H1 (cell line): ENCODE results near the gene SH2B2. TPM values are rescaled to one million over a fixed set of nuclear protein-coding genes. Genes with fewer than 3 reads are reported as not detected.
A peak's percentile ranks its signal among the peaks of the same experiment; 100 is the strongest.

ENCODE experiments used
- CTCF ChIA-PET: fragments of 300-600 bp; sonication (Branson Sonifier 250); formaldehyde crosslinking; loops from one replicate; lab custom pipeline; 2021; ENCODE audit not compliant: partially characterized antibody; lab: Charles Lee
- POLR2A ChIA-PET: fragments of 300-600 bp; sonication (Branson Sonifier 250); formaldehyde crosslinking; loops from one replicate; lab custom pipeline; 2021; ENCODE audit warnings: inconsistent platforms; ENCODE audit not compliant: partially characterized antibody; lab: Charles Lee
- DNase-seq, 2 experiments: peaks; one replicate each; pipeline versions ENCODE4 v3.0.0 to v3.0.0-alpha.2; 2010 to 2022; ENCODE audit warnings: low spot score in 2 of 2, low read depth in 1 of 2, mixed read lengths in 1 of 2
- FAIRE-seq: peaks from 2 replicates; lab custom pipeline; 2011; peaks lifted over from hg19 to GRCh38; lab: Jason Lieb, UNC
- H2AFZ ChIP-seq: 2 replicates; pipeline ENCODE4 v1.8.1; 2012; ENCODE audit warnings: low read length, inconsistent platforms
- H2AK5ac ChIP-seq: 2 replicates; pipeline ENCODE4 v1.6.1; 2013; ENCODE audit warnings: low read depth, low read length
- H2BK120ac ChIP-seq: replicated peaks from 2 replicates; pipeline ENCODE3; 2013; ENCODE audit warnings: low read depth, low read length, inconsistent platforms
- H2BK12ac ChIP-seq: 2 replicates; pipeline ENCODE4 v1.6.1; 2013; ENCODE audit warnings: low read depth, low read length
- H2BK15ac ChIP-seq: 2 replicates; pipeline ENCODE4 v1.6.1; 2013; ENCODE audit warnings: low read length
- H2BK20ac ChIP-seq: 2 replicates; pipeline ENCODE4 v1.6.1; 2013; ENCODE audit warnings: low read length
- H2BK5ac ChIP-seq: 2 replicates; pipeline ENCODE4 v1.6.1; 2013; ENCODE audit warnings: low read depth, low read length
- H3K14ac ChIP-seq: 2 replicates; pipeline ENCODE4 v1.6.1; 2013; ENCODE audit warnings: inconsistent platforms; ENCODE audit not compliant: insufficient read length
- H3K18ac ChIP-seq: 2 replicates; pipeline ENCODE4 v1.6.1; 2013; ENCODE audit warnings: low read length; ENCODE audit errors: extremely low read depth
- H3K23ac ChIP-seq: 2 replicates; pipeline ENCODE4 v1.6.1; 2013; ENCODE audit warnings: inconsistent platforms; ENCODE audit not compliant: insufficient read length
- H3K23me2 ChIP-seq: 2 replicates; pipeline ENCODE4 v1.6.1; 2013; ENCODE audit warnings: low read depth, low read length
- H3K27ac ChIP-seq: 2 replicates; pipeline ENCODE4 v1.6.1; 2011; ENCODE audit warnings: low read depth, low read length, inconsistent platforms
- H3K27me3 ChIP-seq, 4 experiments: replicated peaks in 1 of 4; 1 replicate in 1 of 4; 2 replicates in 3 of 4; pipeline versions ENCODE4 v1.6.1 to v1.8.1; 2011 to 2013; ENCODE audit warnings: low read length in 3 of 4, mild to moderate bottlenecking in 3 of 4, inconsistent platforms in 2 of 4, mixed read lengths in 2 of 4, moderate library complexity in 1 of 4; ENCODE audit not compliant: control insufficient read depth in 3 of 4, insufficient read depth in 3 of 4; ENCODE audit errors: extremely low read depth in 1 of 4
- H3K36me3 ChIP-seq, 4 experiments: 2 replicates each; pipeline versions ENCODE4 v1.6.1 to v1.8.1; 2011 to 2013; ENCODE audit warnings: mild to moderate bottlenecking in 4 of 4, low read length in 3 of 4, moderate library complexity in 2 of 4, control low read depth in 1 of 4, inconsistent platforms in 1 of 4; ENCODE audit not compliant: insufficient read depth in 4 of 4, control insufficient read depth in 2 of 4
- H3K4ac ChIP-seq: replicated peaks from 2 replicates; pipeline ENCODE3; 2013; ENCODE audit warnings: low read length, low read depth, mixed read lengths, inconsistent platforms; ENCODE audit not compliant: insufficient read length
- H3K4me1 ChIP-seq, 4 experiments: replicated peaks in 1 of 4; 1 replicate in 1 of 4; 2 replicates in 3 of 4; pipeline versions ENCODE4 v1.6.1 to v1.8.1; 2011 to 2013; ENCODE audit warnings: low read length in 3 of 4, inconsistent platforms in 2 of 4, mixed read lengths in 1 of 4; ENCODE audit not compliant: insufficient read depth in 4 of 4, control insufficient read depth in 3 of 4
- H3K4me2 ChIP-seq, 2 experiments: 2 replicates each; pipeline versions ENCODE4 v1.6.1 to v1.8.1; 2011 to 2013; ENCODE audit warnings: low read depth in 2 of 2, low read length in 2 of 2, control low read depth in 1 of 2, inconsistent platforms in 1 of 2, mild to moderate bottlenecking in 1 of 2; ENCODE audit not compliant: insufficient read depth in 1 of 2
- H3K4me3 ChIP-seq, 4 experiments: fragments of 200-600, 300-600 bp in 1 of 4; sonication (generic), shearing (Covaris generic), sonication (Bioruptor Twin) in 1 of 4; 2 replicates each; pipeline versions ENCODE4 v1.5.1 to v1.8.1; 2011 to 2016; ENCODE audit warnings: low read length in 4 of 4, low read depth in 3 of 4, control low read depth in 2 of 4, inconsistent platforms in 2 of 4, mild to moderate bottlenecking in 2 of 4, mixed read lengths in 1 of 4, moderate library complexity in 1 of 4; ENCODE audit not compliant: insufficient read depth in 2 of 4; ENCODE audit errors: extremely low read depth in 1 of 4
- H3K56ac ChIP-seq: replicated peaks from 2 replicates; pipeline ENCODE3; 2013; ENCODE audit warnings: low read depth, mild to moderate bottlenecking, mixed read lengths, low read length, inconsistent platforms; ENCODE audit not compliant: insufficient read length
- H3K79me1 ChIP-seq: 2 replicates; pipeline ENCODE4 v1.6.1; 2013; ENCODE audit warnings: low read depth, low read length, control low read depth
- H3K79me2 ChIP-seq, 2 experiments: 2 replicates each; pipeline versions ENCODE4 v1.6.1 to v1.8.1; 2012 to 2013; ENCODE audit warnings: low read length in 2 of 2, mild to moderate bottlenecking in 2 of 2, inconsistent platforms in 1 of 2; ENCODE audit not compliant: insufficient read depth in 2 of 2, control insufficient read depth in 1 of 2
- H3K9ac ChIP-seq, 4 experiments: replicated peaks in 1 of 4; 1 replicate in 1 of 4; 2 replicates in 3 of 4; pipeline versions ENCODE4 v1.6.1 to v1.8.1; 2011 to 2013; ENCODE audit warnings: low read depth in 3 of 4, low read length in 3 of 4, control low read depth in 2 of 4, mild to moderate bottlenecking in 2 of 4, moderate library complexity in 2 of 4, inconsistent platforms in 1 of 4; ENCODE audit errors: extremely low read depth in 1 of 4
- H3K9me3 ChIP-seq, 2 experiments: 2 replicates each; pipeline versions ENCODE4 v1.6.1 to v1.8.1; 2012 to 2013; ENCODE audit warnings: mild to moderate bottlenecking in 2 of 2, moderate library complexity in 2 of 2, control low read depth in 1 of 2, inconsistent platforms in 1 of 2, low read depth in 1 of 2, low read length in 1 of 2, mixed read lengths in 1 of 2; ENCODE audit not compliant: insufficient read depth in 2 of 2
- H4K20me1 ChIP-seq, 2 experiments: replicated peaks in 1 of 2; 2 replicates each; pipeline versions ENCODE3 to v1.8.1; 2011 to 2013; ENCODE audit warnings: inconsistent platforms in 2 of 2, low read length in 2 of 2, mild to moderate bottlenecking in 1 of 2; ENCODE audit not compliant: insufficient read depth in 2 of 2, control insufficient read depth in 1 of 2
- H4K5ac ChIP-seq: 2 replicates; pipeline ENCODE4 v1.6.1; 2013; ENCODE audit warnings: low read length, low read depth, mixed read lengths, inconsistent platforms; ENCODE audit not compliant: insufficient read length
- H4K8ac ChIP-seq: 2 replicates; pipeline ENCODE4 v1.8.0; 2013; ENCODE audit warnings: mild to moderate bottlenecking, moderate library complexity, low read length, inconsistent platforms; ENCODE audit not compliant: insufficient read depth; ENCODE audit errors: extremely low read depth
- H4K91ac ChIP-seq: replicated peaks from 2 replicates; pipeline ENCODE3; 2013; ENCODE audit warnings: low read length, mixed read lengths, inconsistent platforms; ENCODE audit not compliant: insufficient read length
- BCL11A ChIP-seq, 2 experiments: IDR thresholded peaks; one replicate each; pipeline ENCODE4 v1.6.1; 2011; ENCODE audit warnings: low read depth in 2 of 2, low read length in 2 of 2, mild to moderate bottlenecking in 2 of 2
- CHD2 ChIP-seq: IDR thresholded peaks from 2 replicates; pipeline ENCODE4 v1.6.1; 2012; ENCODE audit warnings: low read length, improper control_type of control experiment
- EGR1 ChIP-seq: IDR thresholded peaks from 2 replicates; pipeline ENCODE4 v1.6.1; 2011; ENCODE audit warnings: low read depth, low read length, borderline replicate concordance
- HDAC6 ChIP-seq: IDR thresholded peaks from one replicate; pipeline ENCODE4 v1.7.1; 2012; ENCODE audit warnings: low read depth, mild to moderate bottlenecking, inconsistent platforms, low read length, moderate library complexity
- SAP30 ChIP-seq: fragments of 300-600 bp; sonication (generic); IDR thresholded peaks from 2 replicates; pipeline ENCODE4 v1.7.1; 2012; ENCODE audit warnings: low read length, moderate library complexity, mild to moderate bottlenecking, inconsistent platforms; ENCODE audit not compliant: insufficient read depth, insufficient replicate concordance
- SIN3A ChIP-seq, 2 experiments: IDR thresholded peaks in 1 of 2; conservative IDR thresholded peaks in 1 of 2; 2 replicates each; pipeline ENCODE4 v1.6.1; 2011 to 2012; ENCODE audit warnings: low read length in 2 of 2, improper control_type of control experiment in 1 of 2, low read depth in 1 of 2, mild to moderate bottlenecking in 1 of 2
- SP2 ChIP-seq: IDR thresholded peaks from 2 replicates; pipeline ENCODE4 v1.6.1; 2012; ENCODE audit warnings: mild to moderate bottlenecking, low read length, inconsistent platforms
- SP4 ChIP-seq: IDR thresholded peaks from 2 replicates; pipeline ENCODE4 v1.6.1; 2012; ENCODE audit warnings: low read length, inconsistent platforms
- USF2 ChIP-seq: IDR thresholded peaks from 2 replicates; pipeline ENCODE4 v1.6.1; 2011; ENCODE audit warnings: low read length, improper control_type of control experiment
- WGBS, 2 experiments: shearing (Covaris generic) in 1 of 2; methylation state at CpG; one replicate each; pipeline versions ENCODE4 v1.1.6 to v1.1.7; 2013 to 2015; ENCODE audit warnings: low lambda C conversion rate in 2 of 2, mixed read lengths in 2 of 2, inconsistent platforms in 1 of 2, low coverage in 1 of 2, missing lambda C conversion rate in 1 of 2; ENCODE audit not compliant: insufficient replicate concordance in 2 of 2, insufficient coverage in 1 of 2, insufficient read length in 1 of 2; ENCODE audit errors: extremely low coverage in 1 of 2, missing lambda C conversion rate in 1 of 2; 5-methylcytosine and 5-hydroxymethylcytosine counted together
- polyA plus RNA-seq, 7 experiments: library from polyadenylated mRNA; depleted of rRNA in 3 of 7; stranded (reverse) in 5 of 7; unstranded in 2 of 7; fragments of >200 nt in 5 of 7; fragments of 200-250 nt in 2 of 7; gene quantifications; 1 replicate in 5 of 7; 2 replicates in 1 of 7; 4 replicates in 1 of 7; pipeline versions ENCODE4 v1.2.1 to v1.2.3, GENCODE V29; 2011 to 2013; ENCODE audit warnings: missing spikeins in 2 of 7, mixed read lengths in 2 of 7
- total RNA-seq: library from RNA; stranded (reverse); fragmentation: NEBNext Ultra II Directional; extraction: Animal tissue kit (Norgen Biotek cat#: 25700); gene quantifications from 2 replicates; pipeline ENCODE4 v1.2.1, GENCODE V29; 2021

Gene SH2B2
- total and polyA plus RNA-seq, 2 of the 8 experiments (the other 6 are each of a cell fraction or from before 2014, with no cell fraction given), result 11.5 to 18.7 TPM

DNA sequence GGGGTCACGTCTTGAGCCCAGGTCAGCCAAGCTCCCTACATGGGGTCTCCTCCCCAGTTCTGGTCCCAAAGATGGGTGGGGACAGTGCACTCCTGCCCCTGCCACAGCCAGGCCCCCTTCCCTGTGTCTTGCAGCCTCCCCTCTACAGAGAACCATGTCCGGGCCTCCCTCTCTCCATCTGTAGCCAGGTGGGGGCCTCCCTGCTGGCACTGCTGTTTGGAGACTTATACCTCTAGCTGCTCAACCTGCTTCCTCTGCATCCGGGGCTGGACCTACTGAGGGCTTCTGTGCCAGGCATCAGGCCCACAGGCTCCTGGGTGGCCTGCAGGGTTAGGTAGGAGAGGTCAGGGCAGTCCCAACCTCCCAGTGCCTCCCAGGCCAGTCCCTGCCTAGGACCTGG is 7.9 kb downstream of the SH2B2 start:
- Histone ChIP-seq H2AFZ (no peak overlapping the region), H3K4me2 (no peak overlapping the region), H4K20me1 (peaks cover 10 to 25% of the 10 kb centered on the region in 2 experiments)
- TF ChIP-seq SAP30 (no peak), BCL11A (IDR thresholded peaks at IDR 0.05; ENCODE audit: low read depth in 2 of 2, low read length in 2 of 2) (no peak), EGR1 (no peak), SP2 (no peak), USF2 (no peak), SP4 (no peak), HDAC6 (no peak), SIN3A (conservative IDR thresholded peaks at IDR 0.05 in 1 of 2, IDR thresholded peaks at IDR 0.05 in 1 of 2; ENCODE audit: low read depth in 1 of 2, low read length in 2 of 2) (no peak), CHD2 (no peak)

More for the DNA sequence above, 7.9 kb downstream of the SH2B2 start:
- no peak overlapping the region for H3K23ac ChIP-seq
- H2AK5ac ChIP-seq, result no peak overlapping the region
- no peak overlapping the region for H4K8ac ChIP-seq
- H3K4ac ChIP-seq, result no peak overlapping the region
- ChIA-PET POLR2A (interaction anchor here (1.4 to 1.5 kb wide), 2 partner anchors 9 to 101 kb away, joined by 4 to 5 read pairs; no protein-coding TSS in a partner anchor), CTCF (interaction anchor here (0.7 to 2.5 kb wide), 8 partner anchors 10 to 58 kb away, joined by 3 to 9 read pairs (median 3); no protein-coding TSS in a partner anchor)
- FAIRE-seq (no peak), DNase-seq (no peak)
- 0 out of 2 replicates have a peak overlapping the region, but pooled peaks have one; percentile 55 for H2BK20ac ChIP-seq
- peak overlapping the region; percentile 26; the same call in 1 of the 2 replicates for H2BK5ac ChIP-seq
- H3K23me2 ChIP-seq, result peaks cover 2% of the 10 kb centered on the region; the same call in 1 of the 2 replicates
- H3K9ac ChIP-seq, result no peak overlapping the region
- no peaks in the 10 kb centered on the region for H3K36me3 ChIP-seq
- no peak overlapping the region for H3K56ac ChIP-seq
- H3K79me1 ChIP-seq, result no peaks in the 10 kb centered on the region; the same call in 1 of the 2 replicates
- 90% methylated on average over 3 of the region's 3 CpGs; no CpG with 5 or more reads in 1 of the 2 experiments for WGBS, 2 experiments
- no peak overlapping the region for H3K18ac ChIP-seq
- no peak overlapping the region for H3K4me3 ChIP-seq
- H4K5ac ChIP-seq, result no peak overlapping the region
- no peak overlapping the region for H2BK120ac ChIP-seq
- H3K4me1 ChIP-seq, result peaks cover 0 to 22% (median 6%) of the 10 kb centered on the region in 4 experiments; a peak in 6 of 7 replicates
- H3K27ac ChIP-seq, result no peak overlapping the region
- no peaks in the 10 kb centered on the region for H3K9me3 ChIP-seq
- 0 out of 2 replicates have a peak overlapping the region, but pooled peaks have one; percentile 16 for H2BK15ac ChIP-seq
- H2BK12ac ChIP-seq, result peak overlapping the region; percentile 43; the same call in 1 of the 2 replicates
- H4K91ac ChIP-seq, result no peak overlapping the region
- H3K14ac ChIP-seq, result no peak overlapping the region
- 0 out of 4 replicates have a peak, but pooled peaks cover 0 to 2% of the 10 kb centered on the region in 2 experiments for H3K79me2 ChIP-seq
- peaks cover 0 to 3% (median 0%) of the 10 kb centered on the region in 4 experiments; a peak in 3 of 7 replicates for H3K27me3 ChIP-seq
